GM18870 (cell line): Measurements from ENCODE around the gene IFT81.
"Not testable (repeated sequence)": the region's sequence is repeated elsewhere in the genome, so short reads cannot be mapped to it uniquely, and the experiment has no call there.

Experiments used
- ATAC-seq: cut with Tn5 transposase; IDR thresholded peaks from one replicate; pipeline ENCODE4 v1.9.1; 2021; ENCODE audit warnings: moderate library complexity; ENCODE audit not compliant: unreplicated experiment

Gene IFT81

DNA sequence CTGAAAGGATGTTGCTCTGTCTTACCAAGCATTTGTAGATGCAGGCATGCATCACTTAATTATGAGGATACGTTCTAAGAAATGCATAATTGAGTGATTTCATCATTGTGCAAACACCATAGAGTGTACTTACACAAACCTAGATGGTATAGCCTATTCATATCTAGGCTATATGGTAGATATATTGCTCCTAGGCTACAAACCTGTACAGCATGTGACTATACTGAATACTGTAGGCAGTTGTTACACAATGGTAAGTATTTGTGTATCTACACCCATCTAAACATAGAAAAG, 75.9 kb downstream of the IFT81 start:
- no peak for ATAC-seq

DNA sequence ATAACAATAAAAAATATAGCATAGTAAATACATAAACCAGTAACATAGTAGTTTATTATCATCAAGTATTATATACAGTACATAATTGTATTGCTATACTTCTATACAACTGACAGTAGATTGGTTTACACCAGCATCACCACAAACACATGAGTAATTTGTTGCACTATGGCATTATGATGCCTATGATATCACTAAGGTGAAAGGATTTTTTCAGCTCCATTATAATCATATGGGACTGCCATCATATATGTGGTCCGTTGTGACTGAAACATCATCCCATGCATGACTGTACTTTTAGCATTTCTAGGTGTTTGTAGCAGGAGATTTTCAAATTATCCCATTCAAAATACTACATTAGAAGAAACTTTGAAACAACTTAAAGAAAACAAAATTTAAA, 77.8 kb downstream of the IFT81 start:
- ATAC-seq, result no peak

DNA sequence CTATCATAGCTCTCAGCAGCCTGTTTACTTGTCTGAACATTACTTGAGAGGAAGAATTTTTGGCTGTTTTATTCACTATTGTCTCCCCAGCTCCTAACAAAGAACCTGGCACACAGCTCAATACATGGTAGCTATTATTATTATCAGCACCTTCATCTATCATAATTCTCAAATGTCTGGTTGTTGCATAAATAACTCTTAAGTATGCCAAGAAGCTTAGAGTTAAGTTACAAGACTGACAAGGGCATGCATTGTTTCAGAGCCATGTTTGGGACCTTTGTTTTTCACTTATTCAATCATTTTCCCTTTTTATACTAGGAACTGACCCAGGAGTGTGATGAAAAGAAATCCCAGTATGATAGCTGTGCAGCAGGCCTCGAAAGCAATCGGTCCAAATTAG, 79.4 kb downstream of the IFT81 start:
- no peak for ATAC-seq

DNA sequence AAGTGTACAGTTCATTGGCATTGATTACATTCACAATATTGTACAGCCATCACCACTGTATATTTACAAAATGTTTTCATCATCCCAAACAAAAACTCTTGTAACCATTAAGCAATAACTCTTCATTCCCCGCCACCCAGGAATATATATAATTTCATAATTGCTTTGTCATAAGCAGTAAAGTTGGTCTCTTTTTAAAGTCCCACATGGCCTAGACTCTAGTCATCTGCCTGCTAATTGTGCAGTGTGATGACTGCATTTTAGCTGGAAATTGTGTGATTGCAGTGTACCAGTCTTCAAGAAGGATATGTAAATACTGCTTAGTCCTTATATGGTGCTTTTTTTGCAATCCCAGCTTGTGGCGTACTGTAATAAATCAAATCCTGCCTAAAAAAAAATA, 81.8 kb downstream of the IFT81 start:
- no peak for ATAC-seq

DNA sequence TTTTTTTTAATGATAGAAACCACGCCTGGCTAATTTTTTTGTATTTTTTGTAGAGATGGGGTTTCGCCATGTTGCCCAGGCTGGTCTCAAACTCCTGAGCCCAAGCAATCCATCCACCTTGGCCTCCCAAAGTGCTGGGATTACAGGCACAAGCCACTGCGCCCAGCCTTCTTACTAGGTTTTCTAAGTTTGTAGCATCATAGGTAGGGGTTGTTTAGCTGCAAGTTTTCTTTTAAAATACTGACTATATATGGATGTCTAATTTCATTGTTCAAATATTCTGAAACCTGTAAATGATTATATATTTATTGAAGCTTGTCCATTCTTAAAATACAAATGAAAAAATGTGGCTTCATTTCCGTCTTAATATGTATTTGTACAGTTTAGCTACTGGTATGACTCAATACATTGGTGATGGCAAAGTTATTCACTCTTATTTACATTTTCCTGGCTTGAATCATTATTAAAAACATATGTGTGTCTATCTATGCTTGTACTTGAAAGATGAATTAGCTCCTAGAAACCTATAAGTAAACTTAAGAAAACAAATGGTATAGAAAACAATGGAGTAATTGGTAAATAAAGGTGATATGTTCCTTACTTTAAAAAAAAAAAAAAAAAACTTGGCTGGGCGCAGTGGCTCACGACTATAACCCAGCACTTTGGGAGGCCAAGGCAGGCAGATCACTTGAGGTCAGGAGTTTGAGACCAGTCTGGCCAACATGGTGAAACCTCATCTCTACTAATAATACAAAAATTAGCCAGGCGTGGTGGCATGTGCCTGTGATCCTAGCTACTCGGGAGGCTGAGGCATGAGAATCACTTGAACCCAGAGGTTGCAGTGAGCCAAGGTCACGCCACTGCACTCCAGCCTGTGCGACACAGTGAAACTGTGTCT, 87.7 kb downstream of the IFT81 start:
- not testable (repeated sequence) for ATAC-seq

DNA sequence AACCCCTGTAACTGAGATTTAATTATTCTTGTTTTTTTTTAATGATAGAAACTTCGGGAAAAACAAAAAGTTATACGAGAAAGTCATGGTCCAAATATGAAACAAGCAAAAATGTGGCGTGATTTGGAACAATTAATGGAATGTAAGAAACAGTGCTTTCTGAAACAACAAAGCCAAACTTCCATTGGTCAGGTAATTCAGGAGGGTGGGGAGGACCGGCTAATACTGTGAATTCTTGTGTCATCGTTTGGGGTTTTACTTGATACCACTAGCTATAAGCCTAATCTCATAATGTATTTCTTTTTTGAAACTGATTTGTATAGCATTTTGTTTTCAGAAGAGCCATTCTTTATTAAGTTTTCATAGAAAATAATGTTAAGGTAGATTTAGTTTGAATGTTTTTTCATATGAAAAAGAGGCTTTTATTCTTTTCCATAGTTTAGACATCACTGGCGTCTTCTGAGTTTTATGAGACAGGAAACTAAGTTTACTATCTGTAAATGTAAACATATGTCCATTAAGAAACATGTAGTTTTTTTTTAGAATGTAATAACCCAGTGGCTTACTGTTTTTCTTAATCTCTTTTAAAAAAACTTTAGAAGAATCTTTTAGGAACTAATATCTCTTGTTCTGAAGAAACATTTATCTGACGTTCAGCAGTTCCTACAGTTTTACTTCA, 94.0 kb downstream of the IFT81 start:
- ATAC-seq, result no peak

DNA sequence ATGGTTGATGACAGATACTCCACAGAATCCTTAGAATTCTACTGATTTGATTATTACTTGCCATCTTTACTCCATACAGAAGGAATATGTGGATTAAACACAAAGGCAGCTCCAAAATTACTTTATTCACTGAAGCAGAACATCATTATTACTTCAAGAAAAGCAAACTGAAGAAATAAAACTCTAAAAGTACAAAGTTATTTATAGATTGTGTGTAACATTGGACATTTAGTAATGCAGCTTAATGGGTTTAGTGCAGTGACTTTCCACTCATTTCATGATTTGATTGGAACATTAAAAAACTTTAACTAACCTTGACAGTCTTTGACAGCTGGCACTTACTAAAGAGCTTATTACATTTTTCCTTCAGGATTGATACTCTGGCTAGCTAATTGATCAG, 97.9 kb downstream of the IFT81 start:
- no peak for ATAC-seq

DNA sequence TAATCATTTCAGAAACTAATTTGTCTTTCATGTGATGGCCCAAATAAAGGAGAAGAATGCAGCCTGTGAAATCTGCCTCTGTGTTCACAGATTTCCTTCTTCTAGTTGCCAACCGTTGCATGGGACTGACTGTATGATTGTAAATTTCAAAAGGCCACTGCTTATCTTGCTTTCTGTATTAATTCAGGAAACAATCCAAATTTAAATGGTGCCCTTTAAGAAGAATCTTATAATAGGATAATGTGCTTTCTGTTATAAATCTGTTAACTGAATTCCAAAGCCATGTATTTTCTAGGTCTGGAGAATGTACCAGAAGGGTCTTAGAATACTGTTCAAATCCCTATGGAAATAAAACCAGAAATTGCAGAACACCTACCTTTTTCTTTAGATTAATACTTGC, 98.3 kb downstream of the IFT81 start:
- ATAC-seq, result no peak

DNA sequence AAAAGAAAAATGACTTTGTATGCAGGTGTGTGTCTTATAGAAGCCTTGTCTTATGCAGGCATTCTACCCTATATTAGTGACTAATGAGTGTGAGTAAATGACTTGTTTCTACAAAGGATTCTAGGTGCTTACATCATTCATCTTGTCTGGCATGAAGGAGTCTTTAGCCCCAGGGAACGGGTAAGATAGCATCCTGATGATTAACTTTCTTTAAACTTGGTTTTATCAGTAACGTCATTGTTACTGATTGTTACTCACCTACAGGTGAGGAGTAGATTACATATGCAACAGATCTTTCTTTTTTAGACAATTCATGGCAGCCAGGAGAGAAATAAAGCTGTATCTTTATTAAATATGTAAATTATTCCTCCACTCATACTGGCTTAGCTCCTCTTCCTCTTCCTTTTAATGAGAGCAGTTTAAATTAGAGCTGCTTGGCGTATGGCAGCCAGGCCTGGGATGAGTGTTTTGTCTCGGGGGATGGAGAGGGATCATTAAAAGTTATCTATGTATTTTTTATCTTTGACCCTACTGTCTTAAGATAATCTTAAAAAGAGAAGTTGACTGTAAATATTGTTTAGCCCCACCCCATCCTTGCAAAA, 99.7 kb downstream of the IFT81 start:
- ATAC-seq, result no peak

DNA sequence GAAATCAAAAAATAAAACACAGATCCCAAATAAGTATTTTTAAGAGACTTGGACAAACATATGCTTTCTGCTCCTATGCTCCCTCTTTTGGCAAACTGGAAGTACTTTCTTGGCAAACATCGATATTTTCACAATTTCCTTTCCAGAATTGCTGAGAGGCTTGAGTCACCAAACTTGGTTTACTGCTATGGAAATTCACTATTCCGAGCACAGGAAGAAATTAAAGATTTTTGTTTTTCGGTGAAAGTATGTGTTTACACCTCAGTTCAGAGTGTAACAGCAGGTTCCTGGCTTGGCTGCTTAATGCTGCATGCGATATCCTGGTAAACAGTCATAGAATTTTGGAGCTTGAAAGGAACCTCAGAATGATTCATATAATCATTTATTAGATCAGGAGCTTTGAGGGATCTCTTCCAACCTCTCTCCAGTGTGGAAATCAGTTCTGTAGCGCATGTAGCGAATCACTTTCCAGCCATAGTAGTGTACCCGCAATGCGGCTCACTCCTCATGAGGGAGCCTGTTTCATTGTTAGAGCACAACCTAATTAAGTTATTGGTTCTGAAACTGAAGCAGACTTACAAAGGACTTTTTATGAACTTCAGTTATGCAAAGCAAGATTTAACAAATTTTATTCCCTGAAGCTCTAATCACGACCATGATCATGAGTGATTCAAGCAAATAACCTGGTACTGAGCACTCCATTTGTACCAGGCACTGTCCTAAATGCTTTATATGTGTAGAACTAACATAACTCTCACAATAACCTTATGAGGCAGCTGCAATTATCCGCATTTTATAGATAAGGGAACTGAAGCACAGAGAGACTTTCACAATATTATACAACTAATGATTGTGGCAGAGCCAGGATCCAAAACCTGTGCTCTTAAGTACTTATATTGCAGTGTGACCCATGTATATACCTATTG, 100.5 kb downstream of the IFT81 start:
- no peak for ATAC-seq

DNA sequence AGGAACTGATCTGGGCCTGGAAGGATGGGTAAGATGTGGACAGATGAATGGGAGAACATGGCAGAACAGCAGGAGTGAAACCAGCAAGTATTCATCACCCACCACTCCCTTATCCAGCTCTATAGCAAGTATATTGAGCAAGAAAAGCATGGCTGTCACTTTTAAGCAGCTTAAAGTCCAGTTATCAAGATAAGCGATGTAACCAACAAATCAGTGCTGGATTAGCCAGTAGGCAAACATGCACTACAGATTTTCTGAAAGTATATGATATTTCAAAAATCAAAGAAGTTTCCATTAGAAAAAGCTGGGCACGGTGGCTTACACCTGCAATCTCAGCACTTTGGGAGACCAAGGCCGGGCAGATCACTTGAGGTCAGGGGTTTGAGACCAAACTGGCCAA, 103.0 kb downstream of the IFT81 start:
- no peak for ATAC-seq

DNA sequence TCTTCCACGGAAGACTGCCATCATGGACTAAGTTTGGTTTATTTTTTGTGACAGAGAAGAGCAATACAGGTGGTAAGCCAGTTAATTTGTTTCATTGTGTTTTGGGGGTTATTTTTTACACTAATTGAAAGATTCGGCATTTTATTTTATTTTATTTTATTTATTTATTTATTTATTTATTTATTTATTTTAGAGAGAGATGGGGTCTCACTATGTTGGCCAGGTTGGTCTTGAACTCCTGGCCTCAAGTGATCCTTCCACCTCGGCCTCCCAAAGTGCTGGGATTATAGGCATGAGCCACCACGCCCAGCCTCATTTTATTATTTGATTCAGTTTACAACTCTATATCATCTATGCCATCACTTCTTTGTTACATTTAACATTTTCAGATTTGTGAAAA, 104.2 kb downstream of the IFT81 start:
- ATAC-seq, result not testable (repeated sequence)

DNA sequence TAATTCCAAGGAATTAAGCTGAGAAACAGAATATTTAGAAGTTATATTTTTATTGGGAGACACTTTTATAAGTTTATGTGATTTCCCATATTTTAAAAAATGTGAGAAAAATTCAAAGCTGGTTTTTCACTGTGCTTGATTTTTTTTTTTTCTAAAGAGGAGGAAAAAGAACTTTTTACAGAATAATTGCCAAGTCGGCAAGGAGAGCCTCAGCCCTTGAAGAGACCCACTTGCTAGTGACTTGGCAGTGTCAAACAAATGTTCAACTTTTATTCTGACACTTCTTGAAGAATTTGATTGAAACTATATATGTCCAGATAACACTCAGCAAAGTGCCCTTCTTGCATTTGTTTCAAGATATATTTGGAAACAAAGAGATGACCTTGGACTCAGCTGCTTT, 104.6 kb downstream of the IFT81 start:
- ATAC-seq, result no peak

DNA sequence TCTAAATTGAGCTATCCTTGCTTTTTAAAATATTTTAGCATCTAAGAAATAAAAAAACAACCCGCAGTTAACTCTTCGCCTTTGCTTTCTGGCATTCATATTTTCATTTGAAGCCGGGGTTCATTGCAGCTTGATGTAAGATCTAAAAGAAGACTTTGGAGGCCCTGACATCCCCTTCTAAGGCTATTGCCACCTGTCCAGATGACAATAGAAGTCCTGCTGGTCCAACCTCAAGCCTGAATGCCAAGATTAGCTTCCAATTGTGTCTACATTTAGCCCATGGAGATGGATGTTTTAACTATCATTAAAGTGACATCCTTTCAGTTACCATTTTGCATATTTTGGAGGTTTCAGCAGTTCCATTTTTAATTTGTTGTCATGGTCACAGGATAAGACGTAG, 105.3 kb downstream of the IFT81 start:
- ATAC-seq, result no peak

DNA sequence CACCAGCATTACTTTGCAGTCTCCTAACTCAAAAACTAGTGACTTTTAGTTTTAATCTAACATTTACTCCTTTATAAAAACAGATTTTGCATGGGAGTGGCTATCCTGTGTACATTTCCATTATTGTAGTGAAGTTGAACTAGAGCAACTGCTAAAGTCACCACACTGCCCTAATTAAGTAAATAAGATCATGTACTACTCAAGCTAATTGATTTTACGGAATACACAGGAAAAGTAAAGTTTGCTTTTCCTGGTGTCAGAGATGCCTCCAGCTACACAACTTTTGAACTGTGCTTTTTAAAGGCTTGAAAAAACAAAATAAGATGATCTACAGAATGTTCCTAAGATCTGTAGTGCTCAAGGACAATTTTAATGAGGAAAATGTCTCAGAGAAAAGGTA, 106.5 kb downstream of the IFT81 start:
- no peak for ATAC-seq

DNA sequence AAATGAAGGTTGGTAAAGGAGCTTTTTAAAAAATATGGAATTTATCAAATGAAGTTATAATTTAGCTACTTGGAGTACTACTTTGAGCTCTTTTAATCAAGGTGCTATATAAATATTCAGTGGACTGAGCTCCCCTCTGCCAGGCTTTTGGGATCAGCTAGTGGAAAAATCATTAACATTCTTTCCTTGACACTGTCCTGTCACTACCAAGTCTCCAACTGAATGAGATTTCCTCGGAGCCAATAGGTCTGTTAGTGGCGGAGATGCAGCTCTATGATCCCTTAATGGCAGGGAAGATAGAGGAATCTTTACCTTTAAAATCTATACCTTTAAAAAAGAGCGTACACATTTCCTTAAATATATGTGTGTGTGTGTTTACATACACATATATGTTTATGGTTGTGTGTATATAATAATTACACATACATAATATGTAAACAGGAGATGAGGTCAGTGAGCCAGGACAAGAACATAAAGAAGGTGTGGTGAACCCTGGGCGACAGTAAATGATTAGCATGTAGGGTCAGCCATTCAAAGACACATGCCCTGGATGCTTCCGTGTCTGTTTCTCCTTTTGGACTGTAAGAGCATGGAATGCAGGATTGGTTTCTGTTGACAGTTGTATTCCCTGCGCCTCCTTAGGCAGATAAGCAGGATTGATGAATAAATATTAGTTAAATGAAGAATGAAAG, 109.2 kb downstream of the IFT81 start:
- no peak for ATAC-seq

DNA sequence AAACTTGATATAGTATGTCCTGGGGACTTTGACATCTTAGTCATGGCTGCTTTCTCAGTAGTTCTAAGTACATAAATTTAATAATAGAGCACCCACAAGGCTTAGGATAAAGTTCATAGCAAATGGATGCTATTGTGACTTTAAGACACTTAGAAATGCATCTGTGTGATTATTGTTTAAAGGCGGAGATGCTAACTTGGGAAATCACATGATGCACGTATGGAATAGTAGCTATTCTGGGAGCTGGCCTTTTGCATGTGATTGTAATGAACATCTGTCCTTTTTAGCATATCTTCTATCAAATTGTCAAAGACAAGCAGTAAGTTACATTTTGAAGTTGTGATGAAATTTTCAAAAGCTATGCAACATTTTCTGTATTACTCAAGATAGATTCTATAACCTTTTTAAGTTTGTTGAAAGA, 110.2 kb downstream of the IFT81 start:
- no peak for ATAC-seq

DNA sequence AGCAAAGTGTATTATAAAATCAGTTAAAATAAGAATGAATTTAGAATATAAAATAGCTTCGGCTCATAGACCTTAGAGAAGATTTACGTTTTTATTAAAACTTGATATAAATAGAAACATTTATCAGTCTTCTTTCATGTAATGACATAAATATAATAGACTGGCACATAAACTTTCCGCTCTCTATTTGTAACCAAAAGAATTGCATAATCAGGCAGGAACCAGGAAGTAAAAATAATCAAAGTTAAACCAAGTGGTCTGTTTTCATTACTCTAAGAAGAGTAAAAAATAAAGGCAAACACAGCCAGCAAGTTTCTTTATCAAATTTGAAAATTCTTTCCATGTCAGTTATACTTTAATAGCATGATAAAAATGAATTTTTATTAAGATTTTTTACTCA, 110.6 kb downstream of the IFT81 start:
- ATAC-seq, result no peak

DNA sequence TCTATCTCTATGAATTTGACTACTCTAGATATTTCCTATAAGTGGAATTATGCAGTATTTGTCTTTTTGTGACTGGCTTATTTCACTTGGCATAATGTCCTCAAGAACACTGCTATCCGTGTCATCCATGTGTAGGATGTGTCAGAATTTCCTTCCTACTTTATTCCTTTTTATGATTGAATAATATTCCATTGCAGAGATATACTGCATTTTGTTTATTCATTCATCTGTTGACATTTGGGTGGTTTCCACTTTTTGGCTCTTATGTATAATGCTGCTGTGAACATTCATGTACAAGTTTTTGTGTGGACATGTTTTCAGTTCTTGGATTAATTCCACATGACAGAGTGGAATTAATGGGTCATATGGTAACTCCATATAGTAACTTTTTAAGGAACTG, 111.2 kb downstream of the IFT81 start:
- ATAC-seq, result no peak

DNA sequence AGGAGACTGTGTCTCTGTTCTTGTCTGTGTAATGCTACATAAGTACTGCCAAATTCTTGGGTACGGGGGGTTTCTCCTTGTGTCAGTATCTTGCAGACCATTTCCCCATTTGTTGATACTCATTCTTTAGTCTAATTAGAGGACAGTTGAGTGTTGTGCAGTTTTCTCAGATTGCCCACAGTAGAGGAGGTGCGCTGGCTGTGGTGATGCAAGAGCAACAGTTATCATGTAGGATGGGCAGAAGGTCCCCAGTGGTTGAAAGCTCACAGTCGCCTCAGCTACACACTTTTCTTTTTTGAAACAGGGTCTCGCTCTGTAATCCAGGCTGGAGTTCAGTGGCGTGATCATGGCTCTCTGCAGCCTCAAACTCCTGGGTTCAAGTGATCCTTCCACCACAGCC, 119.1 kb downstream of the IFT81 start:
- ATAC-seq, result no peak

DNA sequence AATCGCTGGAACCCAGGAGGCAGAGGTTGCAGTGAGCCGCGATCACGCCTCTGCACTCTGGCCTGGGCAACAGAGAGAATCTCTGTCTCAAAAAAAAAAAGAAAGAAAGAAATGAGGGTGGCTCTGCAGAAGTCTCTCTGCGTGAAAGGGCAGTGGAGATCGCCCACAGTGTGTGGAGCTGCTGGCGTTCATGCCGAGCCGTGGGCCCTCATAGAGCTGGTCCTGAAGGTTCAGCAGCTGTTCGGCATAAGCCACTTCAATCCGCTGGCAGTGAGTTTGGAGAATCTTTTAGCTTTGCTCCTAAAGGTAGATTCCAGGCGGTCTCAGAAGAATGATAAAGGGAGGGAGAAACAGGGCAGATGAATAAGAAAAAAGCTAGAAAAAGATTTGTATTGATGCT, 120.2 kb downstream of the IFT81 start:
- no peak for ATAC-seq
